ENCODE results near the gene ADAMTSL1. TPM values are rescaled to one million over a fixed set of nuclear protein-coding genes. Genes with fewer than 3 reads are reported as not detected.

The ADAMTSL1 gene
- total and polyA plus RNA-seq, 9 of the 15 experiments (the other 6 are each of a cell fraction or from before 2014, with no cell fraction given): 0.01 TPM; not detected in 8

DNA sequence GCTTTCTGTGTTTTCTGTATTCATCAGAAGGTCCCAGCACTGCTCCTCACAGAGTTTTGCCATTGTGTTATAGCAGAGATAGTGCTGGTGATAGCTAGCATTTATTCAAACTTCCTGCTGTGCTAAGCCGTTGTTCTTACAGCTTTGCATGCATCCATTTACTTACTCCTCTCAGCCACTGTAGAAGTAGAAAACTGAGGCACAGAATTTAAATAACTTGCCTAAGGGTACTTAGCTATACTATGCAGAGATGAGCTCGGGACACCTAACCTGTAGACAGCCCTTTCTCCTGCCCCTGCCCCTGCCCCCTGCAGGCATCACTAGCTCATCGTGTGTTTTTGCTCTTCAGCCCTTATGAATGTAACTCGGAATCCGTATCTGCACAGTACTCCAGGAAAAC is 331.4 kb downstream of the ADAMTSL1 start:
- ChIA-PET POLR2A (no interaction called here), CTCF (ENCODE audit: low intra/inter-chr PET ratio) (interaction anchor here (0.5 kb wide), 1 partner anchor 134 kb away, joined by 5 read pairs; no protein-coding TSS in a partner anchor)
- intact Hi-C loops (cut with micrococcal nuclease): no loop called here
- Histone ChIP-seq H3K4me3 (no peak overlapping the region), H3K9me3 (replicated peaks; ENCODE audit: control insufficient read depth, insufficient read depth, low read depth, low read length) (no peaks in the 10 kb centered on the region), H3K9me1 (ENCODE audit: control insufficient read depth, insufficient read depth, low read length) (no peaks in the 10 kb centered on the region), H3K4me2 (ENCODE audit: insufficient read depth, low read length) (no peak overlapping the region), H3K27me3 (ENCODE audit: control insufficient read depth in 2 of 2, insufficient read depth in 2 of 2, low read length in 2 of 2) (no peaks in the 10 kb centered on the region), H2AFZ (ENCODE audit: low read depth, low read length) (no peak overlapping the region), H3K9ac (ENCODE audit: insufficient read depth in 1 of 2, low read depth in 2 of 2, low read length in 2 of 2) (no peak overlapping the region), H3K79me2 (ENCODE audit: control insufficient read depth, insufficient read depth, low read length) (no peaks in the 10 kb centered on the region), H3K27ac (ENCODE audit: extremely low read depth, low read depth, low read length) (no peak overlapping the region), H4K20me1 (replicated peaks; ENCODE audit: control insufficient read depth, insufficient read depth, low read length) (no peaks in the 10 kb centered on the region), H3K4me1 (replicated peaks in 1 of 2; ENCODE audit: control insufficient read depth in 2 of 2, insufficient read depth in 2 of 2, low read length in 2 of 2) (no peaks in the 10 kb centered on the region), H3K36me3 (ENCODE audit: control insufficient read depth, insufficient read depth, low read length) (no peaks in the 10 kb centered on the region)
- no TSS peak for BruUV-seq (replicated peaks)
- in situ Hi-C loops (cut with MboI): no loop called here
- DNase-seq (ENCODE audit: extremely low read depth in 1 of 4, low spot score in 3 of 4) (no peak), ATAC-seq (no peak), FAIRE-seq (no peak)
- 0% methylated on average over 5 of the region's 5 CpGs for WGBS (ENCODE audit: insufficient coverage, low coverage, missing lambda C conversion rate)
- no peak for TF ChIP-seq POLR2H (tag; IDR thresholded peaks at IDR 0.05; ENCODE audit: low read depth)
- TF ChIP-seq KAT2B (IDR thresholded peaks at IDR 0.05; ENCODE audit: low read depth, low read length): no peak
- TF ChIP-seq, protein P1, sequence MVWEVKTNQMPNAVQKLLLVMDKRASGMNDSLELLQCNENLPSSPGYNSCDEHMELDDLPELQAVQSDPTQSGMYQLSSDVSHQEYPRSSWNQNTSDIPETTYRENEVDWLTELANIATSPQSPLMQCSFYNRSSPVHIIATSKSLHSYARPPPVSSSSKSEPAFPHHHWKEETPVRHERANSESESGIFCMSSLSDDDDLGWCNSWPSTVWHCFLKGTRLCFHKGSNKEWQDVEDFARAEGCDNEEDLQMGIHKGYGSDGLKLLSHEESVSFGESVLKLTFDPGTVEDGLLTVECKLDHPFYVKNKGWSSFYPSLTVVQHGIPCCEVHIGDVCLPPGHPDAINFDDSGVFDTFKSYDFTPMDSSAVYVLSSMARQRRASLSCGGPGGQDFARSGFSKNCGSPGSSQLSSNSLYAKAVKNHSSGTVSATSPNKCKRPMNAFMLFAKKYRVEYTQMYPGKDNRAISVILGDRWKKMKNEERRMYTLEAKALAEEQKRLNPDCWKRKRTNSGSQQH (CRISPR knock-in tag; IDR thresholded peaks at IDR 0.05): no peak
- no peak for TF ChIP-seq RBM39 (optimal IDR thresholded peaks at IDR 0.05; ENCODE audit: low read depth, low read length)
- TF ChIP-seq, protein P2, sequence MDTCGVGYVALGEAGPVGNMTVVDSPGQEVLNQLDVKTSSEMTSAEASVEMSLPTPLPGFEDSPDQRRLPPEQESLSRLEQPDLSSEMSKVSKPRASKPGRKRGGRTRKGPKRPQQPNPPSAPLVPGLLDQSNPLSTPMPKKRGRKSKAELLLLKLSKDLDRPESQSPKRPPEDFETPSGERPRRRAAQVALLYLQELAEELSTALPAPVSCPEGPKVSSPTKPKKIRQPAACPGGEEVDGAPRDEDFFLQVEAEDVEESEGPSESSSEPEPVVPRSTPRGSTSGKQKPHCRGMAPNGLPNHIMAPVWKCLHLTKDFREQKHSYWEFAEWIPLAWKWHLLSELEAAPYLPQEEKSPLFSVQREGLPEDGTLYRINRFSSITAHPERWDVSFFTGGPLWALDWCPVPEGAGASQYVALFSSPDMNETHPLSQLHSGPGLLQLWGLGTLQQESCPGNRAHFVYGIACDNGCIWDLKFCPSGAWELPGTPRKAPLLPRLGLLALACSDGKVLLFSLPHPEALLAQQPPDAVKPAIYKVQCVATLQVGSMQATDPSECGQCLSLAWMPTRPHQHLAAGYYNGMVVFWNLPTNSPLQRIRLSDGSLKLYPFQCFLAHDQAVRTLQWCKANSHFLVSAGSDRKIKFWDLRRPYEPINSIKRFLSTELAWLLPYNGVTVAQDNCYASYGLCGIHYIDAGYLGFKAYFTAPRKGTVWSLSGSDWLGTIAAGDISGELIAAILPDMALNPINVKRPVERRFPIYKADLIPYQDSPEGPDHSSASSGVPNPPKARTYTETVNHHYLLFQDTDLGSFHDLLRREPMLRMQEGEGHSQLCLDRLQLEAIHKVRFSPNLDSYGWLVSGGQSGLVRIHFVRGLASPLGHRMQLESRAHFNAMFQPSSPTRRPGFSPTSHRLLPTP (IDR thresholded peaks at IDR 0.05; ENCODE audit: borderline replicate concordance, extremely low read depth, insufficient read length): no peak
- TF ChIP-seq ZNF717 (CRISPR knock-in tag; IDR thresholded peaks at IDR 0.05): no peak
- TF ChIP-seq ZNF436 (CRISPR knock-in tag; IDR thresholded peaks at IDR 0.05): no peak
- no peak for TF ChIP-seq NFXL1 (CRISPR knock-in tag; IDR thresholded peaks at IDR 0.05)
- no peak for TF ChIP-seq ZFX (CRISPR knock-in tag; IDR thresholded peaks at IDR 0.05)
- no peak for TF ChIP-seq SRF (CRISPR knock-in tag; IDR thresholded peaks at IDR 0.05)
- no peak for TF ChIP-seq CHD4 (IDR thresholded peaks at IDR 0.05; ENCODE audit: insufficient read depth, insufficient replicate concordance, low read depth, low read length, poor library complexity, severe bottlenecking)
- no peak for TF ChIP-seq ELF2 (CRISPR knock-in tag; IDR thresholded peaks at IDR 0.05)
- TF ChIP-seq, protein P3, sequence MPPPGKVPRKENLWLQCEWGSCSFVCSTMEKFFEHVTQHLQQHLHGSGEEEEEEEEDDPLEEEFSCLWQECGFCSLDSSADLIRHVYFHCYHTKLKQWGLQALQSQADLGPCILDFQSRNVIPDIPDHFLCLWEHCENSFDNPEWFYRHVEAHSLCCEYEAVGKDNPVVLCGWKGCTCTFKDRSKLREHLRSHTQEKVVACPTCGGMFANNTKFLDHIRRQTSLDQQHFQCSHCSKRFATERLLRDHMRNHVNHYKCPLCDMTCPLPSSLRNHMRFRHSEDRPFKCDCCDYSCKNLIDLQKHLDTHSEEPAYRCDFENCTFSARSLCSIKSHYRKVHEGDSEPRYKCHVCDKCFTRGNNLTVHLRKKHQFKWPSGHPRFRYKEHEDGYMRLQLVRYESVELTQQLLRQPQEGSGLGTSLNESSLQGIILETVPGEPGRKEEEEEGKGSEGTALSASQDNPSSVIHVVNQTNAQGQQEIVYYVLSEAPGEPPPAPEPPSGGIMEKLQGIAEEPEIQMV (tag; conservative IDR thresholded peaks at IDR 0.05; ENCODE audit: low read depth): no peak
- TF ChIP-seq, protein P4, sequence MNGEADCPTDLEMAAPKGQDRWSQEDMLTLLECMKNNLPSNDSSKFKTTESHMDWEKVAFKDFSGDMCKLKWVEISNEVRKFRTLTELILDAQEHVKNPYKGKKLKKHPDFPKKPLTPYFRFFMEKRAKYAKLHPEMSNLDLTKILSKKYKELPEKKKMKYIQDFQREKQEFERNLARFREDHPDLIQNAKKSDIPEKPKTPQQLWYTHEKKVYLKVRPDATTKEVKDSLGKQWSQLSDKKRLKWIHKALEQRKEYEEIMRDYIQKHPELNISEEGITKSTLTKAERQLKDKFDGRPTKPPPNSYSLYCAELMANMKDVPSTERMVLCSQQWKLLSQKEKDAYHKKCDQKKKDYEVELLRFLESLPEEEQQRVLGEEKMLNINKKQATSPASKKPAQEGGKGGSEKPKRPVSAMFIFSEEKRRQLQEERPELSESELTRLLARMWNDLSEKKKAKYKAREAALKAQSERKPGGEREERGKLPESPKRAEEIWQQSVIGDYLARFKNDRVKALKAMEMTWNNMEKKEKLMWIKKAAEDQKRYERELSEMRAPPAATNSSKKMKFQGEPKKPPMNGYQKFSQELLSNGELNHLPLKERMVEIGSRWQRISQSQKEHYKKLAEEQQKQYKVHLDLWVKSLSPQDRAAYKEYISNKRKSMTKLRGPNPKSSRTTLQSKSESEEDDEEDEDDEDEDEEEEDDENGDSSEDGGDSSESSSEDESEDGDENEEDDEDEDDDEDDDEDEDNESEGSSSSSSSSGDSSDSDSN (IDR thresholded peaks at IDR 0.05; ENCODE audit: borderline replicate concordance in 1 of 2, low read depth in 2 of 2, low read length in 2 of 2): no peak

Data from K562 (cell line).